Fibroblast of lung (primary cell): ENCODE measurements around the gene CERS6.

ENCODE experiments used
- CTCF ChIP-seq, 2 donors: IDR thresholded peaks in 1 of 2; conservative IDR thresholded peaks in 1 of 2; 1 replicate in 1 of 2; 2 replicates in 1 of 2; pipeline ENCODE4 v1.5.1; 2011 to 2012; ENCODE audit warnings: low read length in 2 of 2, control low read depth in 1 of 2, inconsistent platforms in 1 of 2, low read depth in 1 of 2, mild to moderate bottlenecking in 1 of 2
- EZH2 ChIP-seq: IDR thresholded peaks from 2 replicates; pipeline ENCODE4 v1.5.1; 2012; ENCODE audit warnings: low read length, control low read depth, mild to moderate bottlenecking; ENCODE audit errors: missing control alignments

GRCh38 chr2:168784993-168785392, 328.9 kb downstream of the CERS6 start:
- TF ChIP-seq EZH2 (no peak), CTCF (conservative IDR thresholded peaks at IDR 0.05 in 1 of 2, IDR thresholded peaks at IDR 0.05 in 1 of 2; ENCODE audit: low read depth in 1 of 2, low read length in 2 of 2) (no peak)
